ENCODE results near the gene MMP24OS.

The MMP24OS gene

GRCh38 chr20:35306931-35307517 lies 29.1 kb upstream of the MMP24OS start:
- DNase-seq (ENCODE audit: low read depth, low spot score), result peak; percentile 70

GRCh38 chr20:35305682-35306556 lies 28.0 kb upstream of the MMP24OS start:
- peak; percentile 72 for DNase-seq (ENCODE audit: low read depth, low spot score)

DNA sequence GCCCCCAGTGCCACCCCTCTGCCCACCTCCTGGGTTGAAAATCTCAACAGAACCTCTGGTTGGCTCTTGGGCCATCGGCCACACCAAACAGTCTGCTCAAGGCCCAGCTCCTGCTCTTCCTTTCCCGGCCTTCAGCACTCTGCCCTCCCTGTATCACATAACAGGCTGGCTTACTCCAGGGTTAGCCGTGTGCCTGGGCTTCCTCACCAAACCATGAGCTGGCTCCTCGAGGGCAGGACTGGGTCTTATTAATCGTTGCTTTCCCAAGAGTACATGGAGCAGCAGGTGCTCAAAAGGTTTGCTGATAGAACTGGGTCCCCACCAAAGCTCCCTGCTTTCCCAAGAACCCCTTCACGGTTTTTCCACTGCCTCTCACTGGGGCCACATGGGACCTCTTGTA lies 27.0 kb upstream of the MMP24OS start:
- DNase-seq (ENCODE audit: low read depth, low spot score), result no peak

DNA sequence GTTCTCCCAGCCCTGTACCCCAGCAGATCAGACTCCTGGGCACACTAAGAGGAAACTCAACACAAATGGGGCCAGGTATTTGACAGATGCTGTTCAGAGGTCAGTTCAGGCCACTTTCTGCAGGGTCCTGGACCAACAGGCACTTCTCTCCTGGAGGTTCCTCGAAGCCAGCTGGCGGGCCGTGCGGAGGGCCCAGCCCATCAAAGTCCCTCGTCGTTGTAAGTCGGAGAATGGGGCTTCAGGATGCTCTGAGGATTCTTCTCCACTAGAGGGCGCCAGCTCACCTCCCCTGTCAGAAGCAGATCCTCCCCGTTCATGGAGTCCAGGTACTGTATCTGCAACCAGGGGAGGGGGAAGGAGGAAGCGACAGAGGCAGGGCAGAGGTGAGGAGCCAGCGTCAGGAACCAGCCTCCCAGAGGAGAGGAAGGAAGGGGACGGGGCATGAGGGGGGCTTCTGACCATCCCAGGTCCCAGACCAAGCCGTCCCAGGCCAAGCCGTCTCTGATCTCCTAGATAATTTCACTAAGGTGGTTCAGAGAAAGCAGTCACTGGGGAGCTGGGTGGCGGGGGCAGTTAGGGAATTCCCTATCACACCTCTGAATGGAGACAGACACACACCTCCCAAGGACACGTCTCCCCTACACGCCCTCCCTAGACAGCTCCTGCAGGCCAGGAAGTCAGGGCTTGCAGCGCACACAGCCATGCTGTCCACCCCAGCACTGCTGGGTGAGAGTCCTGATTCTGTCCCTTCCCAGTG lies 26.0 kb upstream of the MMP24OS start:
- DNase-seq (ENCODE audit: low read depth, low spot score), result peak; percentile 98

- DNase-seq (ENCODE audit: low read depth, low spot score), result no peak
Measured at GRCh38 chr20:35303382-35303734, 25.4 kb upstream of the MMP24OS start.

DNA sequence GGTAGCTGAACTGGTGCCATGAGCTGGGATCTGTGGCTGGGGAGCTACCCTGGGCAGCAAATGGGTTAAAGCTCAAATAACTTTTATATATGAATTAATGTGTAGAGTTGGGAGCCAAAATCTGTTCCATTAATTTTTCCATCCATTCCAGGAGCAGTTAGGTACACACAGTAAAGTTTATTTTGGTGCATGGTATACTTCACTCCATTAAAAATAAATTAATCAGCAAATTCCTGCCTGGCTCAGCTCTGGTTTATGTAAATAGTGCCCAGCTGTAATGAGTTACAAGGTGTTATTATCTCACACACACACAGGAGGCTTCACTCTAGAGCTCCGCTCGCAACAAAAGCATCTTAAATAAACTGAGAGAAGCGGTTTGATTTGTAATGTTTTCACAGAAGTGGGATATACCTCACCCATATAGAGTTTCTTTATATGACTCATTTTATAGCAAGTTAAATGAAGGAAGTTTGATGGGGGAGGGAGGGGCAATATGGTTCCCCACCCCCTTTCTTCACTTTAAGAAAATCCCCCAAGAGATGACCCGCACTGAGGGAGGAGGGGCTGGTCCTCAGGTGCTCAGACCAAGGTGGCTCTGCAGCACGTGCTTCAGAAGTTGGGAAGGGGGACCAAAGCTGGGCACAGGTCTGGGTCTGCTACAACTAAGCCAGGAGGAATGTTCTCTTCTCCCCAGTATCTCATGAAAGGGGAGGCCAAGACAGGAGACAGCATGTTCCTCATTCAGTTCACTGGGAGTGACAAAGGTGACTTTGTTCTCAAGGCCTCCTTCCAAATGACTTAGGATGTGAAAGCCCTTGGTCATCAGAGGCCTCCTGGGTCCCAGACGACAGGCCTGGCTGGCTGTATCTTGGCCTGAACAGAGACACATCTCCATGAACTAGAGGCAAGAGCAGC lies 24.8 kb upstream of the MMP24OS start:
- no peak for DNase-seq (ENCODE audit: low read depth, low spot score)

DNA sequence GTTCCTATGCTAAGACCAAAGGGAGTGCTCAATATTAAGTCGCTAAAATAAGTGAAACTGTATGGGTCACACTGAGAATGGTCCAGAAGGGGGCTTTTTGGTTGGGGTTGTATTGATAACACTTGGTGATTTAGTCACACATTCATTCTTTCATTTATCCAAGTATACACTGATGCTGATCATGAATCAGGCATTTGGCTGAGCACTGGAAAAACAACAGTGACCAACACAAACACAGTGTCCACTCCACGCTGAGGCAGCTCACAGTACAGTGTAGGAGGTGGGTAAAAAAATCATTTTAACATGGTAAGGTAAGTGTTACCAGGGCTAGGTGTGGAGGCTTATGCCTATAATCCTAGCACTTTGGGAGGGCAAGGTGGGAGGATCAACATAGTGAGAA lies 23.5 kb upstream of the MMP24OS start:
- DNase-seq (ENCODE audit: low read depth, low spot score), result no peak

DNA sequence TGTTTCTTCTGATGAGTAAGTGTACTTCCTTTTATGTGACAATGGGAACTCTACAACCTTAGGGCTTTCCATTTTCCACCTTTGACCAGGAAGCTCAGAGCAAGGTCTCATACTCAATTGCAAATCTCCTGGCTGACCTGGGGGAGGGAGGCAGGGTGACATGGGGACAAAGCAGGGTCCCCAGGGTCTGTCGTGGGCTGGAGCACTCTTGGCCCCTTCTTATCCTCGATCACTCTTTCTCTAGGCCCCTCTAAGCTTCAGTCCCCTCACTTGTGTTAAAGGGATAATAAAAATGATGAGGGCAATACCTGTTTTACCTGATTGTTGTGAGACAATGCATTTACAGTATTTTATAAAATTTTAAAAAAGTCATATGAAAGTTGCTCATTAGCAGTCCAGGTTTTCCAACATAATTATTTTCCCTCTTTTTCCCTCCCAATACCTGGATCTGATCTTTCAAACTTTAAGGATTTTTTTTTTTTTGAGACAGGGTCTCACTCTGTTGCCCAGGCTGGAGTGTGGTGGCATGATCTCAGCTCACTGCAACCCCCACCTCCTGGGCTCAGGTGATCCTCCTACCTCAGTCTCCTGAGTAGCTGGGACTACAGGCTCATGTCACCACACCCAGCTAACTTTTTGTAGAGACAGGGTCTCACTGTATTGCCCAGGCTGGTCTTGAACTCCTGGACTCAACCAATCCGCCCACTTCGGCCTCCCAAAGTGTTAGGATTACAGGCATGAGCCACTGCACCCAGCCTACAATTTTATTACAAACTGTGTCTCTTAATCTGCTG lies 22.7 kb upstream of the MMP24OS start:
- no peak for DNase-seq (ENCODE audit: low read depth, low spot score)

DNA sequence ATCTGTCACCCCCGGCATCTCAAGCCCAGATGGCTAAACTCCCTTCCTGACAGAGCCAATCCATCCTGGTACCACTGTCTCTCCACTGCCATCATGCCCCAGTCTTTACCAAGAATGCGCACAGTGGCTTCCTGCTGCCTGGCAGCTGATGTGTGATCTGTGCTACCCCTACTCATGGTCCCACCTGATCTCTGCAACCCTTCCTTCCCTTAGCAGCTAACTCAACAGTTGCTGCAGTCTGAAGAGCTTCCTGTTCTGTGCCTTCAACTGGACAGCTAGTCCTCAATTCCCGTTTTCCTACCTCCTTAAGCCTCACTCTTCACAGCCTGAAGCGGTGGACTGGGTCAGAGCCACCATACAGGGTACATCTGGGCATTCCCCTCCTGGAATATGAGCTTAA lies 21.9 kb upstream of the MMP24OS start:
- no peak for DNase-seq (ENCODE audit: low read depth, low spot score)

DNA sequence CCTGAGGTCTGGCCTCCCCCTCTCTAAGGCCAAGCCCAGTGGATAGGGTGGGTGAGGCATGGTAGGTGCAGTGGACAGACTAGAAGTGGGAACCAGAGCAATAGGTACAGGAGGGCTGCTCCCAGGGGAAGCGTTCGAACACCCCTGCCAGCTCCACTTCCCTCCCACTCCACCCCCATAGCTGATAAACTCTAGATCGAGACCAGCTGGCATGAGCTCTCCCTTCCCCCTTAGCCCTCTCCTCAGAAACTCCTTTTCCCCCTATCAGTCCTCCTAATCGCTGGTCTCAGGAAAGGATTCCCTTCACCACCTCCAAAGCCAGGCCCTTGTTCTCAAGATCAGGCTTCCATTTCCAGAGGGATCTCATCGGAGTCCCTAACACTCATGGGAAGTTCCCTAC lies 20.3 kb upstream of the MMP24OS start:
- no peak for DNase-seq (ENCODE audit: low read depth, low spot score)

- DNase-seq (ENCODE audit: low read depth, low spot score), result no peak
Measured at GRCh38 chr20:35297740-35298139, 19.8 kb upstream of the MMP24OS start.

DNA sequence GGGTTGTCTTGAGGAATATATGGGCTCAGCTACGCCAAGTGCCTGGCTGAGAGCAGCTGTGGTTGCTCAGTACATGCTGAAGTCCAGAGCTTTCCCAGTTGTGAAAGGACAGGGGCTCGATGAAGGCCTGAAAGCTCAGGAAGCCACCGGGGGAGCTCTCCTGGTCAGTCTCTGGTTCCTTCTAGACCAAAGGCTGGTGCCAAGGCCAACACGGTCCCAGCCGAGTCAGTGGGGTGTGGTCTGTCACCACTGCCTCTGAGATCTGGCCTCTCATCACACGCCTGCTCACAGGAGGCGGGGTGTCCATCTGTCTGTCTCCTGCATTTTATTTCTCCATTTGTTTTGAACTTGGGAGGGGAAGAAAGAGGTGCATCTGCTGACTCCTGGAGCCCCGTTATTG lies 19.2 kb upstream of the MMP24OS start:
- DNase-seq (ENCODE audit: low read depth, low spot score), result no peak

DNA sequence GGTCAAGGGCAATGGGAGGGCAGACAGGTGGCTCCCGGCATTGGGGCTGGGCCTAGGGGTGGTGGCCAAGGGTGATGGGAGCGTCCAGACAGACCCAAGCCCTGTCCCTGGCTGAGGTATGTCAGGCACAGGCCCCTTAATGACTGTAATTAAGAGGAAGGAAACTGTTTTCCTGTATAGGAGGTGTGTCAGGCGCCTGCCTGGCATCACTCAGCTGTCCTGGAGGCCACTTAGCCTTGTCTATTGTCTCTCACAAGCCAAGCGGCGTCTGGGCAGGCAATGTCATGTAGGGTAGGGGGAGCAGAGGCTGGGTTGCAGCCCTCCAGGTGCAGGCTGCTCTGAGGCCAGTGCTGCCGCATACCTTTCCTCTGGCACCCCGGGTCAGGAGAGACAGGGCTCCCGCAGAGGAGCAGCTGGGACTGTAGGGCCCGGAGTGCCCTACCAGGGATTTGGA lies 18.2 kb upstream of the MMP24OS start:
- DNase-seq (ENCODE audit: low read depth, low spot score), result peak; percentile 73

DNA sequence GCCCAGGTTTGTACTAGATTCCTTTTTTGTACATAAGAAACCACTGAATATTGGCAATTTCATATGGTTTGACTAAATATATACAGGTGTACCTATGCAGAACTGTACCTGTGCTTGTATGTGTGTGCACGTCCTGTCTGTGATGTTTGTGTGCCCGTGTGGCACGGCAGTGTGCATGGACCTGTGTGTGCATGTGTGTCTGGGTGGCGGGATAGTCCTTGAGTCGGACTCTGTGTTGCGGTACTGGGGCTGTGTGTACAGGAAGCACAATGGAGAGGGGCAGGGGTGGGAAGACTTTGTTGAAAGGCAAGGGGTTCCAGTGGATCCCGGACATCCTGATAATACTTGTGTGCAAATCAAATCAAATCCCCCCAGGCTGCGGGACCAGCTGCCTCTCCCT lies 17.8 kb upstream of the MMP24OS start:
- DNase-seq (ENCODE audit: low read depth, low spot score), result no peak

- DNase-seq (ENCODE audit: low read depth, low spot score), result no peak
Measured at GRCh38 chr20:35295058-35295457, 17.1 kb upstream of the MMP24OS start.

GRCh38 chr20:35294293-35294685 lies 16.4 kb upstream of the MMP24OS start:
- no peak for DNase-seq (ENCODE audit: low read depth, low spot score)

DNA sequence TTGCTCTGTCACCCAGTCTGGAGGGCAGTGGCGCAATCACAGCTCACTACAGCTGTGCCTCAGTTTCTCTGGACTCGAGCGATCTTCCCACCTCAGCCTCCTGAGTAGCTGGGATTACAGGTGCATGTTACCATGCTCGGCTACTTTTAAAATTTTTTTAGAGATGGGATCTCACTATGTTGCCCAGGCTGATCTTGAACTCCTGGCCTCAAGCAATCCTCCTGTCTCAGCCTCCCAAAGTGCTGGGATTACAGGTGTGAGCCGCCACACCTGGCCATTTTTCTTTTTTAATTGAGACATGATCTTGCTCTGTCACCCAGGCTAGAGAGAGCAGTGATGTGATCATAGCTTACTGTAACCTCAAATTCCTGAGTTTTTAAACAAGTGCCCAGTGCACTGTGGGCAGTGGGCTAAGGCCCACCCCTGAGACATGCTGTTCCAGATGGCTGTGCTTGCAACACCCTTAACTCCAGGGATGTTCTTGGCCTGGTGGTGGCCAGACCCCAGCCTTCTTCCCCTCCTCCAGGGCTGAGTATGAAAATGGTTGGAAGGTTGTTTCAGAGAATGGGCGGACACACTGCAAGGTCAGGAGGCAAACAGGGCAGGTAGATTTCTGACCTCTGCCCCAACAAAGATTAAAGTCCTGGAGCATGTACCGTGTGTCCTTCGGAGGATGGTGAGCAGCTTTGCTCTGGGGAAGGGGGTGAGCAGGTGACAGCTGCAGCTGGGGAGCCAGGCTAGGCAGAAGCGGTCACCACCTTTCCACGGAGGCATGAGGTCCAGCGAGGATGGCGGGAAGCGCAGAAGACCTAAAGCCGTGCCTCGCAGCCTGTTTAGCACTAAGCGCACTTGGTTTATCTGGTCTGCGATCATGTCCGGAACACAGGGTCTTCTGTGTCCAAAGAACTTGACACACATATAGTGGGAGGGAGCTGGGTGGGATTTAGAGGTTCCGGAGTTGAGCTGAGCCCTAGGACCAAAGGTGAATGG lies 15.7 kb upstream of the MMP24OS start:
- no peak for DNase-seq (ENCODE audit: low read depth, low spot score)

- no peak for DNase-seq (ENCODE audit: low read depth, low spot score)
Measured at GRCh38 chr20:35292504-35293285, 14.8 kb upstream of the MMP24OS start.

Data from ELF-1 (cell line).